Neural cell (in vitro differentiated cells): ENCODE data around the gene SLC30A5. TPM values are rescaled to one million over a fixed set of nuclear protein-coding genes. Genes with fewer than 3 reads are reported as not detected.
A peak's percentile ranks its signal among the peaks of the same experiment; 100 is the strongest.

Experiments used
- H2AFZ ChIP-seq: fragments of 200-600, 300-800 bp; sonication (generic), shearing (Covaris generic); 2 replicates; pipeline ENCODE4 v1.6.0; 2014; ENCODE audit warnings: low read depth, mild to moderate bottlenecking, antibody characterized with exemption, low read length, moderate library complexity
- H3F3A ChIP-seq: fragments of 200-600 bp; shearing (Covaris generic); 2 replicates; pipeline ENCODE4 v1.6.1; 2016; ENCODE audit warnings: mild to moderate bottlenecking, moderate library complexity, mixed read lengths, antibody characterized with exemption, low read length; ENCODE audit not compliant: insufficient read depth, poor library complexity, severe bottlenecking
- H3K27ac ChIP-seq: fragments of 200-600, 300-800 bp; sonication (generic), shearing (Covaris generic); 2 replicates; pipeline ENCODE4 v1.5.1; 2014; ENCODE audit warnings: mild to moderate bottlenecking, low read length, moderate library complexity
- H3K27me3 ChIP-seq: fragments of 300-800, 200-600 bp; sonication (generic), shearing (Covaris generic); 2 replicates; pipeline ENCODE4 v1.6.0; 2014; ENCODE audit warnings: mild to moderate bottlenecking, low read depth, low read length, moderate library complexity; ENCODE audit not compliant: insufficient read depth
- H3K36me3 ChIP-seq: fragments of 300-800, 200-600 bp; sonication (generic), shearing (Covaris generic); 2 replicates; pipeline ENCODE4 v1.5.1; 2014; ENCODE audit warnings: mild to moderate bottlenecking, antibody characterized with exemption, low read length, moderate library complexity; ENCODE audit not compliant: insufficient read depth
- H3K4me2 ChIP-seq: fragments of 300-800, 200-600 bp; sonication (generic), shearing (Covaris generic); 2 replicates; pipeline ENCODE4 v1.6.0; 2014; ENCODE audit warnings: mild to moderate bottlenecking, low read length
- H3K4me3 ChIP-seq: fragments of 300-800, 200-600 bp; sonication (generic), shearing (Covaris generic); 2 replicates; pipeline ENCODE4 v1.5.1; 2014; ENCODE audit warnings: mild to moderate bottlenecking, low read length, moderate library complexity
- H3K79me2 ChIP-seq: fragments of 200-600 bp; shearing (Covaris generic); replicated peaks from 2 replicates; pipeline ENCODE4 v1.6.0; 2014; ENCODE audit warnings: mild to moderate bottlenecking, low read length, moderate library complexity; ENCODE audit not compliant: insufficient read depth
- H3K9ac ChIP-seq: fragments of 300-800, 200-600 bp; sonication (generic), shearing (Covaris generic); 2 replicates; pipeline ENCODE4 v1.6.1; 2016; ENCODE audit warnings: mild to moderate bottlenecking, low read length, mixed read lengths
- H3K9me2 ChIP-seq: fragments of 200-600 bp; shearing (Covaris generic); 2 replicates; pipeline ENCODE4 v1.6.1; 2016; ENCODE audit warnings: mild to moderate bottlenecking, low read length, mixed read lengths; ENCODE audit not compliant: insufficient read depth
- H3K9me3 ChIP-seq: fragments of 200-600, 300-800 bp; sonication (generic), shearing (Covaris generic); 2 replicates; pipeline ENCODE4 v1.6.1; 2016; ENCODE audit warnings: mild to moderate bottlenecking, mixed run types, low read length, moderate library complexity, mixed read lengths
- H4K20me1 ChIP-seq: fragments of 200-600 bp; shearing (Covaris generic); 2 replicates; pipeline ENCODE4 v1.6.1; 2016; ENCODE audit warnings: mild to moderate bottlenecking, mixed run types; ENCODE audit not compliant: insufficient read depth
- CTCF ChIP-seq: fragments of 450-650 bp; IDR thresholded peaks from 2 replicates; pipeline ENCODE4 v1.5.1; 2014; ENCODE audit warnings: antibody characterized with exemption, mild to moderate bottlenecking, moderate library complexity; ENCODE audit not compliant: poor library complexity, severe bottlenecking
- EP300 ChIP-seq: fragments of 450-650 bp; conservative IDR thresholded peaks from 2 replicates; pipeline ENCODE4 v1.6.1; 2014; ENCODE audit warnings: antibody characterized with exemption, mild to moderate bottlenecking, moderate library complexity; ENCODE audit not compliant: poor library complexity, severe bottlenecking
- EZH2 ChIP-seq: fragments of 200-600, 300-800 bp; shearing (Covaris generic), sonication (generic); IDR thresholded peaks from 2 replicates; pipeline ENCODE4 v1.6.1; 2014; ENCODE audit warnings: antibody characterized with exemption, low read length, borderline replicate concordance, mild to moderate bottlenecking; ENCODE audit not compliant: insufficient read depth, poor library complexity, severe bottlenecking
- MXI1 ChIP-seq: fragments of 450-650 bp; conservative IDR thresholded peaks from 2 replicates; pipeline ENCODE4 v1.6.1; 2014; ENCODE audit warnings: antibody characterized with exemption, mild to moderate bottlenecking; ENCODE audit not compliant: poor library complexity, severe bottlenecking
- POLR2AphosphoS5 ChIP-seq: IDR thresholded peaks from 2 replicates; pipeline ENCODE4 v1.6.1; 2012
- RAD21 ChIP-seq: fragments of 450-650 bp; conservative IDR thresholded peaks from 2 replicates; pipeline ENCODE4 v1.6.1; 2014; ENCODE audit warnings: antibody characterized with exemption, mild to moderate bottlenecking, moderate library complexity
- REST ChIP-seq: IDR thresholded peaks from 2 replicates; pipeline ENCODE4 v1.6.1; 2012; ENCODE audit warnings: borderline replicate concordance
- SMC3 ChIP-seq: fragments of 450-650 bp; conservative IDR thresholded peaks from 2 replicates; pipeline ENCODE4 v1.6.1; 2014; ENCODE audit warnings: antibody characterized with exemption, mild to moderate bottlenecking, moderate library complexity; ENCODE audit not compliant: poor library complexity
- TAF1 ChIP-seq: IDR thresholded peaks from 2 replicates; pipeline ENCODE4 v1.6.1; 2012; ENCODE audit warnings: low read depth
- polyA plus RNA-seq: library from polyadenylated mRNA; depleted of rRNA; stranded (reverse); fragments of >200 nt; gene quantifications from 2 replicates; pipeline ENCODE4 v1.2.3, GENCODE V29; 2014

SLC30A5 gene
- polyA plus RNA-seq, 1 donor from 2014 or later, result 44.1 TPM

DNA sequence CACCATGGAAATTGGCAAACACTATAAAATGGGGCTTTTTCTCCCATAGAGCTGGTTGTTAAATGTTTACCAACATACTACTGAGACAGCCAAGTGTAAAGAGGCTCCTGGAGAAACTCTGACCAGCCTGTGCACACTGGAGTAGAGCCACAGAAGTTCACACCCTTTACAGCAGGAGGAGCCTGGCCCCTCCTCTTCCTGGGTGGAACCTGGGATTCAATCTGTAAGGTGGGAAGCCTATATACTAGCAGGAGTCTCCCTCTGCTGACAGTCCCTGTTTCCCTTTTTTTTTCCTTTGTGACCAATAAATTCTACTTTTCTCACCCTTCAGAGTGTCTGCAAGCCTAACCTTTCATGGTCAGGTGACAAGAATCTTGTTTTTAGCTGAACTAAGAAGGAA lies 10.4 kb upstream of the SLC30A5 start:
- TF ChIP-seq REST (no peak), EZH2 (no peak), RAD21 (no peak), MXI1 (no peak), EP300 (no peak), CTCF (peak; percentile 13), SMC3 (no peak), TAF1 (no peak)
- no peak overlapping the region for H2AFZ ChIP-seq

DNA sequence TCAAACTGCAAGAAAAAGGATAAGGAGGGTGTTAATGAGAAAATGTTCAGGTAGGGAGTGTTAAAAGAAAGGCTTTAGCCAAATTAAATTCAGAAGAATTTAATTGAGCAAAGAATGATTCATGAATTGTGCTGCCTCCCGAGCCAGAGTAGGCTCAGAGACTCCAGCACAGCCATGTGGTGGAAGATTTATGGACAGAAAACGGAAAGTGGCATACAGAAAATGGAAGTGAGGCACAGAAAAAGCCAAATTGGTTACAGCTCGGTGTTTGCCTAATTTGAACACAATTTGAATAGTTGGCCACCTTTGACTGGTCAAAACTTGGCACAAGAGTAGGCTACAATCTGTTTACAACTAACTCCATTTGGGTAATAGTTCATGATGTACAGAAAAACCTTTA lies 9.6 kb upstream of the SLC30A5 start:
- Histone ChIP-seq H3K9me3 (no peaks in the 10 kb centered on the region), H3K79me2 (no peaks in the 10 kb centered on the region), H4K20me1 (no peaks in the 10 kb centered on the region), H2AFZ (no peak overlapping the region), H3K4me2 (no peak overlapping the region), H3K27me3 (no peaks in the 10 kb centered on the region), H3K4me3 (no peak overlapping the region), H3K9ac (no peak overlapping the region), H3F3A (no peaks in the 10 kb centered on the region), H3K9me2 (no peaks in the 10 kb centered on the region), H3K36me3 (no peaks in the 10 kb centered on the region), H3K27ac (no peak overlapping the region)
- TF ChIP-seq POLR2AphosphoS5, result no peak
- no peak for TF ChIP-seq REST
- TF ChIP-seq CTCF, result no peak
- no peak for TF ChIP-seq RAD21
- no peak for TF ChIP-seq MXI1
- no peak for TF ChIP-seq SMC3
- TF ChIP-seq EP300, result no peak
- no peak for TF ChIP-seq EZH2
- no peak for TF ChIP-seq TAF1

More for the DNA sequence above, 10.4 kb upstream of the SLC30A5 start:
- Histone ChIP-seq H3K9ac (no peak overlapping the region), H3K36me3 (no peaks in the 10 kb centered on the region), H3K4me3 (no peak overlapping the region), H4K20me1 (no peaks in the 10 kb centered on the region), H3F3A (no peaks in the 10 kb centered on the region), H3K9me2 (no peaks in the 10 kb centered on the region), H3K27me3 (no peaks in the 10 kb centered on the region), H3K9me3 (no peaks in the 10 kb centered on the region), H3K4me2 (no peak overlapping the region), H3K79me2 (no peaks in the 10 kb centered on the region), H3K27ac (no peak overlapping the region)
